Common myeloid progenitor, CD34-positive (primary cell): Measurements from ENCODE around the gene ADGRV1.
"Not testable (repeated sequence)": the region's sequence is repeated elsewhere in the genome, so short reads cannot be mapped to it uniquely, and the experiment has no call there.

Experiments
- CTCF ChIA-PET: fragments of 350-600 bp; sonication (Branson Sonifier 250); formaldehyde crosslinking; loops from one replicate; lab custom pipeline; 2021; ENCODE audit warnings: antibody characterized with exemption; lab: Charles Lee
- POLR2A ChIA-PET: fragments of 350-600 bp; sonication (Branson Sonifier 250); formaldehyde crosslinking; loops from one replicate; lab custom pipeline; 2021; ENCODE audit warnings: antibody characterized with exemption; lab: Charles Lee
- DNase-seq, 3 donors: peaks; one replicate each; pipeline versions ENCODE4 v3.0.0 to v3.0.0-alpha.2; 2013
- H3K27ac ChIP-seq, 2 experiments: 1 replicate in 1 of 2; 2 replicates in 1 of 2; pipeline ENCODE4 v1.7.0; 2013; ENCODE audit warnings: inconsistent platforms in 2 of 2, low read length in 2 of 2, mild to moderate bottlenecking in 2 of 2, low read depth in 1 of 2, moderate library complexity in 1 of 2; ENCODE audit not compliant: severe bottlenecking in 2 of 2, insufficient read depth in 1 of 2, poor library complexity in 1 of 2
- H3K27me3 ChIP-seq, 5 experiments: replicated peaks in 2 of 5; 1 replicate in 3 of 5; 2 replicates in 2 of 5; pipeline versions ENCODE4 v1.6.1 to v1.7.0; 2013; ENCODE audit warnings: low read length in 4 of 5, mild to moderate bottlenecking in 2 of 5, moderate library complexity in 2 of 5, inconsistent platforms in 1 of 5; ENCODE audit not compliant: insufficient read depth in 5 of 5, control insufficient read depth in 4 of 5
- H3K36me3 ChIP-seq, 4 experiments: 1 replicate in 2 of 4; 2 replicates in 2 of 4; pipeline versions ENCODE4 v1.6.1 to v1.7.0; 2013; ENCODE audit warnings: low read length in 3 of 4, control low read depth in 1 of 4, mild to moderate bottlenecking in 1 of 4; ENCODE audit not compliant: control insufficient read depth in 4 of 4, insufficient read depth in 4 of 4
- H3K4me1 ChIP-seq, 4 experiments: 1 replicate in 3 of 4; 2 replicates in 1 of 4; pipeline versions ENCODE4 v1.6.1 to v1.7.1; 2013; ENCODE audit warnings: low read length in 3 of 4, mild to moderate bottlenecking in 3 of 4, control low read depth in 1 of 4, inconsistent platforms in 1 of 4, moderate library complexity in 1 of 4; ENCODE audit not compliant: control insufficient read depth in 4 of 4, insufficient read depth in 4 of 4; ENCODE audit errors: control extremely low read depth in 1 of 4
- H3K4me3 ChIP-seq, 7 experiments: 1 replicate in 4 of 7; 2 replicates in 3 of 7; pipeline versions ENCODE4 v1.5.1 to v1.7.0; 2013; ENCODE audit warnings: mild to moderate bottlenecking in 7 of 7, low read length in 6 of 7, moderate library complexity in 6 of 7, inconsistent platforms in 2 of 7, low read depth in 2 of 7, control low read depth in 1 of 7; ENCODE audit not compliant: insufficient read depth in 4 of 7, control insufficient read depth in 1 of 7; ENCODE audit errors: extremely low read depth in 1 of 7
- H3K9me3 ChIP-seq, 5 experiments: 1 replicate in 4 of 5; 2 replicates in 1 of 5; pipeline versions ENCODE4 v1.6.1 to v1.7.1; 2013; ENCODE audit warnings: low read length in 4 of 5, mild to moderate bottlenecking in 2 of 5, inconsistent platforms in 1 of 5, low read depth in 1 of 5, moderate library complexity in 1 of 5; ENCODE audit not compliant: control insufficient read depth in 4 of 5, insufficient read depth in 2 of 5; ENCODE audit errors: control extremely low read depth in 1 of 5
- WGBS: methylation state at CpG from one replicate; pipeline ENCODE4 v1.1.5; 2013; ENCODE audit not compliant: insufficient coverage; 5-methylcytosine and 5-hydroxymethylcytosine counted together

Gene ADGRV1

DNA sequence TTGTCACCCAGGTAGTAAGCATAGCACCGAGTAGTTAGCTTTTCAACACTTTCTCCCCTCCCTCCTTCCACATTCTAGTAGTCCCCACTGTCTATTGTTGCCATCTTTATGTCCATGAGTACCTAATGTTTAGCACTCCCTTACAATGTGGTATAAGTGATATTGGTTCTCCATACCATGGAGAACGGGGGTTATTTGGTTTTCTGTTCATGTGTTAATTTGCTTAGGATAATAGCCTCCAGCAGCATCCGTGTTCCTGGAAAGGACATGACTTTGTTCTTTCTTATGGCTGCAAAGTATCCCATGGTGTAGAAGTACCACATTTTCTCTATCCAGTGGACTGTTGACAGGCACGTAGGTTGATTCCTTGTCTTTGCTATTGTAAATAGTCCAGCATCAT lies 353.9 kb downstream of the ADGRV1 start:
- H3K36me3 ChIP-seq, result no peaks in the 10 kb centered on the region
- POLR2A ChIA-PET, result interaction anchor here (0.5 kb wide), 1 partner anchor 506 kb away, joined by 6 read pairs; no protein-coding TSS in a partner anchor
- DNase-seq, result no peak
- 83% methylated on average over 1 of the region's 4 CpGs for WGBS
- H3K4me1 ChIP-seq, result peaks cover 0 to 4% (median under 1%) of the 10 kb centered on the region in 4 experiments
- H3K27me3 ChIP-seq, result no peaks in the 10 kb centered on the region
- H3K9me3 ChIP-seq, result no peaks in the 10 kb centered on the region
- CTCF ChIA-PET, result no interaction called here
- H3K27ac ChIP-seq, result no peak overlapping the region
- no peak overlapping the region for H3K4me3 ChIP-seq

DNA sequence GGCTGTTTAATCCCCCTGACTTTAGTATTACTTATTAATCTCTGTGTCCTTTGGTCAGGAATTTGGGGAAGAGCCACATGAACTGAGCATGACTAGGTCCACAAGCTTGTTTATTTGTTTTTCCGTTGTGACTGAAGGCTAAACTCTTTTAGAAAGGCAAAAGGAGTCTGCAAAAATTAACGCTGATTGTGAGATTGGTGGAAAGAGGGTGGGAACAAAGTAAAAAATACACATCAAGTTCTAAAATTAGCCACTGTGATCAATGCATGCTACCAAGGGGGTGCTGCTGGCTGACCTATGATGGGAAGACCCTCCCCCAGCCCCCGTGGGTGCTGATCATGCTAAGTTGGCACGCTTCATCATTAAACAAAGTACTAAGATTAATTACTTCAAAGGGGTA lies 356.8 kb downstream of the ADGRV1 start:
- H3K27me3 ChIP-seq, result no peaks in the 10 kb centered on the region
- WGBS, result 100% methylated on average over 1 of the region's 4 CpGs
- no peak overlapping the region for H3K4me3 ChIP-seq
- H3K9me3 ChIP-seq, result no peaks in the 10 kb centered on the region
- POLR2A ChIA-PET, result no interaction called here
- no peak for DNase-seq
- CTCF ChIA-PET, result no interaction called here
- no peaks in the 10 kb centered on the region for H3K36me3 ChIP-seq
- H3K27ac ChIP-seq, result no peak overlapping the region
- peaks cover 0 to 13% (median 5%) of the 10 kb centered on the region in 4 experiments for H3K4me1 ChIP-seq

DNA sequence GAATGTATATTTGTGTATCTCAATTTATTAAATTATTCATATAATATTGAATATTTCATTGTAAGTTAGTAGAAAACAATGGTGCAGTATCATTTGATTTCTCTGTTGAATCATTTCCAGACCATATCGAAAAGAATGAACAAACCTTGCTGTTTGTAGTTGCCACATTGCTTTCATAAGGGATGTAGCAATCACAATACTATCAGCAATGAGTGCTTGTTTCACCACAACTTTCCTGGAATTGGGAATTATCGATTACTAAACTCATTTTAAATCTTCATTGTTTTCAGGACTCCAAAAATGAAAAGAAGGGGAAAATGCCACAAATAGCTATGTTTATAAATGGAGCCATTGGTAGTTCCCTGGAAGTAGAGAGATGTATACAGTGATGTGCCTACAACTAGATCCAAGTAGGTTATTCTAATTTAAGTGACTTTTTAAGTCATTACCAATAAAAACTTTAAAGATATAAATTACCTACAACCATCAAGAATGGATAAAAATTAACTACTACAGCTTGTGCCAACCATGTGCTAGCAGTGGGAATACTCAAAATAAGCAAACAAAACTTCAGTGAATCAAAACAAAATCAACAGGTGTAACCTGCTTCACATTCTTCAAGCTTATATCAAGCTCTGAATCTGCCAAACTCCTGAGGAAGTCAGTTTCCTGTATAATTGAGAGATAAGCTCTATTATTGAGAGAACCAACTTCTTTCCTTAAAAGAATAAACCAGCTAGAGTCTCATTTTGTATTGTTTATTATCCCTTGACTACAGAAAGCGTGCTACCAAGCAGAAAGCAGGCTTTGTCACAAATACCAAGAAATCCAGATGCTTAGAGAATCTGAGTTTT lies 358.6 kb downstream of the ADGRV1 start:
- DNase-seq, result no peak
- H3K36me3 ChIP-seq, result no peaks in the 10 kb centered on the region
- peaks cover 0 to 13% (median 5%) of the 10 kb centered on the region in 4 experiments for H3K4me1 ChIP-seq
- ChIA-PET POLR2A (no interaction called here), CTCF (no interaction called here)
- H3K27ac ChIP-seq, result no peak overlapping the region
- WGBS, result 39% methylated on average over 2 of the region's 3 CpGs
- H3K4me3 ChIP-seq, result no peak overlapping the region
- H3K27me3 ChIP-seq, result no peaks in the 10 kb centered on the region
- no peaks in the 10 kb centered on the region for H3K9me3 ChIP-seq

DNA sequence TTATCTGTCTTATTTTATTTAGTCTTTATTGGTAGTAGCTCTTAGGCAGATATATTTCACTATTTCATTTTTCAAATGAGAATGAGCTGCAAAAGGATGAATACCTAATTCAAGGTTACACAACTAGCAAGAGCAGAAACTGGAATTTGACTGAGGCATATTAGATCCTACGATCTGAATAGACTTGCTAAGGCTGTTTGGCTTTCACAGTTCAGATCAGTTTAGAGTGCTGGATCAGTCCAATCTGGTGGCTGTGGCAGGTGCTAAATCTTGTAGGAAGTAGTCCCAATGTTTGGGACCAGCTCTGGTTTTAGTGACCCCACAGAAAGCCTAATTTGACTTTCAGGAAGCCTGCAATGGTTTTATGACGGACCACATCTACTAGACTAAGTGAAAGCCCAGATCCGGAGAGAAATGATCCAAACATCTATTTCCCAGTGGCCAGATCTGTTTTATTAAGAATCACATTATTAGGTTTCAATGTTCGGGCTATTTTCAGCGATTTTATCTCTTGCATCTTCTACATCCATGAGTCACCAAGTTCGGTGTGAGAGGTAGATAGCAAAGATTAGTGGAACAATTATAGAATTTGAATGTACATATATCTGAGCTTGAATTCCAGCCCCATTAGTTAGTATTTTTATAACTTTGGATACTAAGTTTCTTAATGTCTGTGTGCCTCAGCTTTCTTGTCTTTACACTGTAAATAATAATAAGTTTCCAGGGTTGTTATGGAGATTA lies 359.5 kb downstream of the ADGRV1 start:
- CTCF ChIA-PET, result no interaction called here
- 87% methylated on average over 3 of the region's 6 CpGs for WGBS
- Histone ChIP-seq H3K4me3 (no peak overlapping the region), H3K27ac (no peak overlapping the region), H3K4me1 (peaks cover 0 to 13% (median 5%) of the 10 kb centered on the region in 4 experiments), H3K27me3 (no peaks in the 10 kb centered on the region), H3K9me3 (no peaks in the 10 kb centered on the region), H3K36me3 (no peaks in the 10 kb centered on the region)
- no peak for DNase-seq
- POLR2A ChIA-PET, result no interaction called here

DNA sequence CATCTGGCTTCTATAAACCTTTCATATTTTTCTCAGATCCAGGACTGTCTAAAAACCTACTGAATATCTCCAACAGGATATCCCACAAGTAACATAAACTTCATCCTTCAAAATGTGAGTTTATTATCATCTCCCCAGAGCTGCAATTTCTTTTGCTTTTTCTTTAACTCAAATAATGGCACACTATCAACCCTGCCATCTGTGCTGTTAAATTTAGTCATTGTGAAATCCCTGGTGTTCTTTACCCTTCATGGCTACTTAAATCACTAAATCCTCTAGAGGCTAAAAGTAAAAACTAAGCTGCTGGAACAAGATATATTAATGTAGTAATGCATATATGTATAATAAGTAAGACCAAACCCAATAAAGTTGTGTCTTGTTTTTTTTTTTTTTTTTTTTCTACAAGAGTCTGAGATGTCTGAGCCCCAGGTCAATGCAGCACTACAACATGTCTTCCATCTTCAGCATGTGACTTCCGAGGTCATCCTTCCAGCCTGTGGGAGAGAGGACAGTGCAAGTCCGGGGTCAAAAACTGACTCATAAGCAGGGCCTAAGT lies 362.9 kb downstream of the ADGRV1 start:
- Histone ChIP-seq H3K4me3 (no peak overlapping the region), H3K27me3 (no peaks in the 10 kb centered on the region), H3K4me1 (peaks cover 0 to 13% (median 5%) of the 10 kb centered on the region in 4 experiments), H3K36me3 (no peaks in the 10 kb centered on the region), H3K9me3 (no peaks in the 10 kb centered on the region), H3K27ac (no peak overlapping the region)
- POLR2A ChIA-PET, result no interaction called here
- no peak for DNase-seq
- 100% methylated on average over 2 of the region's 2 CpGs for WGBS
- CTCF ChIA-PET, result no interaction called here

DNA sequence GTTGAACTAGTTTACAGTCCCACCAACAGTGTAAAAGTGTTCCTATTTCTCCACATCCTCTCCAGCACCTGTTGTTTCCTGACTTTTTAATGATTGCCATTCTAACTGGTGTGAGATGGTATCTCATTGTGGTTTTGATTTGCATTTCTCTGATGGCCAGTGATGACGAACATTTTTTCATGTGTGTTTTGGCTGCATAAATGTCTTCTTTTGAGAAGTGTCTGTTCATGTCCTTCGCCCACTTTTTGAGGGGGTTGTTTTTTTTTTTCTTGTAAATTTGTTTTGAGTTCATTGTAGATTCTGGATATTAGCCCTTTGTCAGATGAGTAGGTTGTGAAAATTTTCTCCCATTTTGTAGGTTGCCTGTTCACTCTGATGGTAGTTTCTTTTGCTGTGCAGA lies 365.6 kb downstream of the ADGRV1 start:
- DNase-seq, H3K9me3 ChIP-seq, H3K4me1 ChIP-seq, POLR2A ChIA-PET, CTCF ChIA-PET, H3K27ac ChIP-seq, H3K27me3 ChIP-seq, H3K36me3 ChIP-seq, H3K4me3 ChIP-seq: not testable (repeated sequence)
- no CpG with 5 or more reads among the region's 2 CpGs for WGBS
